OCI-LY3 (cell line): ENCODE results near the gene PCYT1A.

Experiments used
- CTCF ChIP-seq: fragments of 200-600, 300-600 bp; sonication (generic); IDR thresholded peaks from 2 replicates; pipeline ENCODE4 v1.5.1; 2014; ENCODE audit warnings: antibody characterized with exemption, low read length, low read depth
- EZH2phosphoT487 ChIP-seq: fragments of 200-600 bp; shearing (Covaris generic); IDR thresholded peaks from 2 replicates; pipeline ENCODE4 v1.6.1; 2018; ENCODE audit warnings: antibody characterized with exemption, mixed run types, low read depth

GRCh38 chr3:196237203-196237602, 50.3 kb downstream of the PCYT1A start:
- TF ChIP-seq CTCF (no peak), EZH2phosphoT487 (no peak)
